ENCODE results near the gene PRM1. TPM values are rescaled to one million over a fixed set of nuclear protein-coding genes. Genes with fewer than 3 reads are reported as not detected.

The PRM1 gene
- total RNA-seq, 1 experiment from 2014 or later, result not detected

- H3K4me1 ChIP-seq (ENCODE audit: insufficient read depth, low read length), result no peaks in the 10 kb centered on the region
- H4K20me1 ChIP-seq (ENCODE audit: control insufficient read depth, insufficient read depth, insufficient read length), result no peaks in the 10 kb centered on the region
- Mint-ChIP-seq H3K4me1 (peaks cover 10 to 13% of the 10 kb centered on the region in 2 experiments), H3K36me3 (ENCODE audit: insufficient read depth in 1 of 3, low read depth in 3 of 3) (peaks cover 0 to 1% (median 0%) of the 10 kb centered on the region in 3 experiments; a peak in 1 of 7 replicates), H3K9me3 (no peaks in the 10 kb centered on the region; a peak in 1 of 5 replicates), H3K27me3 (ENCODE audit: low read depth) (no peaks in the 10 kb centered on the region; the same call in 1 of the 2 replicates), H3K4me3 (no peak overlapping the region), H3K27ac (peak overlapping the region in 1 of 3 experiments; percentile 29; a peak in 1 of 7 replicates)
- no peak overlapping the region for H2BK12ac ChIP-seq (ENCODE audit: insufficient read length, low read depth, low read length)
- H2BK120ac ChIP-seq (ENCODE audit: low read depth, low read length, poor library complexity, severe bottlenecking), result no peak overlapping the region
- no peak overlapping the region for H3K14ac ChIP-seq (ENCODE audit: insufficient read depth, low read length)
- no peak overlapping the region for H3K9ac ChIP-seq (ENCODE audit: extremely low read depth, insufficient read length, low read length)
- H3K18ac ChIP-seq (ENCODE audit: insufficient read length, low read depth, low read length), result no peak overlapping the region
- no CpG with 5 or more reads among the region's 7 CpGs for WGBS (ENCODE audit: extremely low coverage, insufficient read length, low lambda C conversion rate)
- no peak overlapping the region for H2AK5ac ChIP-seq (ENCODE audit: insufficient read length, low read length)
- H2BK20ac ChIP-seq (ENCODE audit: low read depth, low read length, poor library complexity, severe bottlenecking), result no peak overlapping the region
- H3K56ac ChIP-seq (ENCODE audit: insufficient read length, low read depth, low read length), result no peak overlapping the region
- no peak overlapping the region for H2AFZ ChIP-seq (ENCODE audit: low read length)
- H3K79me2 ChIP-seq (ENCODE audit: insufficient read depth, low read length), result 0 out of 2 replicates have a peak, but pooled peaks cover 2% of the 10 kb centered on the region
- no peaks in the 10 kb centered on the region for H3K27me3 ChIP-seq (ENCODE audit: insufficient read depth, low read length)
- no peak overlapping the region for H3K4ac ChIP-seq (ENCODE audit: low read depth, low read length)
- H3K23ac ChIP-seq (ENCODE audit: insufficient read length, low read depth, low read length), result no peak overlapping the region
- H3K9me3 ChIP-seq (ENCODE audit: control insufficient read depth, low read depth, low read length), result no peaks in the 10 kb centered on the region
- H4K91ac ChIP-seq (ENCODE audit: insufficient read length, low read depth, low read length), result no peak overlapping the region
- no peaks in the 10 kb centered on the region for H3K79me1 ChIP-seq (ENCODE audit: insufficient read depth, low read depth, low read length, poor library complexity, severe bottlenecking)
- H3K27ac ChIP-seq (ENCODE audit: insufficient read length, low read depth, low read length), result no peak overlapping the region
- H2BK15ac ChIP-seq (ENCODE audit: low read depth, low read length), result no peak overlapping the region
- H3T11ph ChIP-seq (ENCODE audit: low read length), result no peak overlapping the region
- H4K5ac ChIP-seq (ENCODE audit: insufficient read length, low read depth, low read length), result no peak overlapping the region
- TF ChIP-seq, protein P1, sequence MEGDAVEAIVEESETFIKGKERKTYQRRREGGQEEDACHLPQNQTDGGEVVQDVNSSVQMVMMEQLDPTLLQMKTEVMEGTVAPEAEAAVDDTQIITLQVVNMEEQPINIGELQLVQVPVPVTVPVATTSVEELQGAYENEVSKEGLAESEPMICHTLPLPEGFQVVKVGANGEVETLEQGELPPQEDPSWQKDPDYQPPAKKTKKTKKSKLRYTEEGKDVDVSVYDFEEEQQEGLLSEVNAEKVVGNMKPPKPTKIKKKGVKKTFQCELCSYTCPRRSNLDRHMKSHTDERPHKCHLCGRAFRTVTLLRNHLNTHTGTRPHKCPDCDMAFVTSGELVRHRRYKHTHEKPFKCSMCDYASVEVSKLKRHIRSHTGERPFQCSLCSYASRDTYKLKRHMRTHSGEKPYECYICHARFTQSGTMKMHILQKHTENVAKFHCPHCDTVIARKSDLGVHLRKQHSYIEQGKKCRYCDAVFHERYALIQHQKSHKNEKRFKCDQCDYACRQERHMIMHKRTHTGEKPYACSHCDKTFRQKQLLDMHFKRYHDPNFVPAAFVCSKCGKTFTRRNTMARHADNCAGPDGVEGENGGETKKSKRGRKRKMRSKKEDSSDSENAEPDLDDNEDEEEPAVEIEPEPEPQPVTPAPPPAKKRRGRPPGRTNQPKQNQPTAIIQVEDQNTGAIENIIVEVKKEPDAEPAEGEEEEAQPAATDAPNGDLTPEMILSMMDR (conservative IDR thresholded peaks at IDR 0.05), result no peak
- H3K23me2 ChIP-seq (ENCODE audit: insufficient read length, low read depth, low read length, poor library complexity, severe bottlenecking), result no peaks in the 10 kb centered on the region
- H2BK5ac ChIP-seq (ENCODE audit: insufficient read length, low read length), result no peak overlapping the region
- no peak overlapping the region for H3K4me2 ChIP-seq (ENCODE audit: insufficient read depth, insufficient read length, low read length)
- no peak for DNase-seq
- no peak overlapping the region for H4K8ac ChIP-seq (replicated peaks; ENCODE audit: insufficient read length, low read depth, low read length)
Measured at GRCh38 chr16:11306997-11307638, 26.0 kb upstream of the PRM1 start.

Data from H9 (cell line).